ENCODE results near the gene SLC35A4. TPM values are rescaled to one million over a fixed set of nuclear protein-coding genes. Genes with fewer than 3 reads are reported as not detected.

SLC35A4 gene
- total RNA-seq, 1 experiment from 2014 or later = 14.2 TPM

DNA sequence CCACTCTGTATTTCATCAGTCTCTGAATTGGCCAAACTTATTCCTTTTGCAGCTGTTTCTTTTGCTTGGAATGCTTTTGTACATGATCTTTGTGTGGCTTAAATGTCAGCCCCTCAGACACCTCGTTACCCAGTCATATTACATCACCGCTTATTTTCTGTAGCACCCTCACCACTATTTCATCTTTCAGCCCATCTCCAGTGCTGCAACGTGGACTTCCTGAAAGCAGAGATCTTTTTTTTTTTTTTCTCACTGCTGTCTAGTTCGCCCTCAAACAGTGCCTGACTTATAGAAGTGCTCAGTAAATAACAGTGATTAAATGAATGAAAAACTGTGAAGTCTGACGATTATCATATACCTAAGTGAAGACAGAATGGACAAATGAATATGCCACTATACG, 8.2 kb upstream of the SLC35A4 start:
- in situ Hi-C loops (cut with HindIII; ENCODE audit: low pct_unique_long_range_greater_than_20kb, low sequenced_read_pairs) = no loop called here
- DNase-seq (ENCODE audit: low read depth, low spot score) = no peak

- in situ Hi-C loops (cut with HindIII; ENCODE audit: low pct_unique_long_range_greater_than_20kb, low sequenced_read_pairs) = no loop called here
Observed at GRCh38 chr5:140557136-140557805, 7.4 kb upstream of the SLC35A4 start, which contains the start of gene SRA1. Gene SRA1, minus strand, starts transcription at chr5:140557473. Its CDS starts 21 bp downstream, at chr5:140557452.

DNA sequence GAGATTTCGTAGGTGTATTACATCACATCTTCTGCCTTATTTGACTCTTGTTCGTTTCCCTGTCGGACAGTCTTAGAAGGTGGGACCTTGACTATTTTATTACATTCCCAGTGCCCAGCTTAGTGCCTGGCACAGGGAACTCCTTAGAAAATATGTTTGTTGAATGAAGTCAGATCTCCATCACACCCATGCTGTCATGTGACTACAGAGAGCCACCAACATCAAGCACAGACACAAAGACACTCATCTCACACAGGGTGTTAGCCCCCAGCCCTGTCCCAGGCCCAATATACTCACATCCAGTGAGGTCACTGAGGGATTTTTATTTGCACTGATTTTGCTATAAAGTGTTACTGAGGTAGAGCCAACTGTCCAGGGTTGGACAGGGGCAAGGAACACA, 6.7 kb upstream of the SLC35A4 start:
- in situ Hi-C loops (cut with HindIII; ENCODE audit: low pct_unique_long_range_greater_than_20kb, low sequenced_read_pairs) = no loop called here
- DNase-seq (ENCODE audit: low read depth, low spot score) = no peak

More at GRCh38 chr5:140557136-140557805, 7.4 kb upstream of the SLC35A4 start, which contains the start of gene SRA1:
- DNase-seq (ENCODE audit: low read depth, low spot score) = peak; percentile 88

DNA sequence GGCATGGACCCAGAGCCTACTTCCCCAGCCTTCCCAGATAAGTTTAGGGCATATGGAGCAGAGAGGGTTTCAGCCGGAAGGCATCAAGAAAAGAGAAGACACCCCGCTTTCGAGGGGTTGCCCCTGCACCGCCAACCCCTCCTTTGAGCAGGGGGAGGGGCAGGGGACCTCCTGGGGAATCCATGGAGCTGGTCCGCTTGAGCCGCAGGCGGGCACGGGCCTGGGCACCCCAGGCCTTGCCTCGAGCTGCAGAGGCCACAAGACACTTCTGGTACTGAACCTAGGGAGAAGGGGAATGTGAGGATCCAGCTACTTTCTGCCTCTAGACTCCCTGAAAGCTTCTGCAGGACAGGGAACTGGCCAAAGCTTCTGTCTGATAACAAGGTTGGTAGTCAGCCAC, 6.1 kb upstream of the SLC35A4 start:
- in situ Hi-C loops (cut with HindIII; ENCODE audit: low pct_unique_long_range_greater_than_20kb, low sequenced_read_pairs) = no loop called here
- no peak for DNase-seq (ENCODE audit: low read depth, low spot score)

DNA sequence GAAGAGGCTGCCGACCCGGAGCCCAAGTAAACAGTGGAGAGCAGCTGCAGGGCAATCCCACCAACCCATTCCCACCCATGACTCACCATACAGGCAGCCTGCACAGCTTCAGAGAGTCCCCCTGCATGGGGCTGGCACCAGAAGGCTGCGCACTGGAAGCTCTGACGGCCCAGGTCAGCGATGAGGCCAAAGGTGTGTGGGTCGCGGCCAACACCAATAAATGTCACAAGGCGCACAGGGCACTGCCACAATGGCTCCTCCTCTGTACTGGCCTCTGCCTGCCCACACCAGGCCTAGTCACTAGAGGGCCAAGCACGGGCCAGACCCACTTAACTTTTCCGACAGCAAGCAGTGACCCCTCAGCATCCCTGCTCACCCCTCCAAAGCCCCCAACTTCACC, 4.4 kb upstream of the SLC35A4 start:
- in situ Hi-C loops (cut with HindIII; ENCODE audit: low pct_unique_long_range_greater_than_20kb, low sequenced_read_pairs) = no loop called here
- no peak for DNase-seq (ENCODE audit: low read depth, low spot score)

GRCh38 chr5:140561753-140562523, 2.7 kb upstream of the SLC35A4 start:
- in situ Hi-C loops (cut with HindIII; ENCODE audit: low pct_unique_long_range_greater_than_20kb, low sequenced_read_pairs) = no loop called here
- DNase-seq (ENCODE audit: low read depth, low spot score) = no peak

DNA sequence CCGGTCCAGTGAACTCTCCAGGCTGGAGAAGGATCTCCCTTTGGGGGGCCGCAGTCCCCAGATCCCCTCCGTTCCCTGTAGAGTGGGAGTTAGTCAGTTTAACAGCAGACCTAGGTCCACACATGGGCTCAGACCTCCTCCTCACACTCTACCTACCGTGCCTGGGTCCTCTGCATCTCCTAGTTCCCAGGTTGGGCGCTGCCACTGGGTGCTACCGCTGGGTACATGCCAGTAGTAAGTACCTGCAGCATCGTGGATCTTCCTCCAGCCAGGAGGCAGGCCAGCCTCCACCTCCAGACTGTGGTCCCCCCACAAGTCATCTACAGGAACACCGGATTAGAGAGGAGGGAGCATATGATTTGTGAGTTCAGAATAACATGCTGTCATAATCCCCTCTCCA, 1.0 kb upstream of the SLC35A4 start:
- in situ Hi-C loops (cut with HindIII; ENCODE audit: low pct_unique_long_range_greater_than_20kb, low sequenced_read_pairs) = no loop called here

GRCh38 chr5:140565024-140565779, 574 bp downstream of the SLC35A4 start:
- in situ Hi-C loops (cut with HindIII; ENCODE audit: low pct_unique_long_range_greater_than_20kb, low sequenced_read_pairs) = no loop called here

More for the DNA sequence above, 1.0 kb upstream of the SLC35A4 start:
- no peak for DNase-seq (ENCODE audit: low read depth, low spot score)

GRCh38 chr5:140565780-140566095, 1.1 kb downstream of the SLC35A4 start:
- in situ Hi-C loops (cut with HindIII; ENCODE audit: low pct_unique_long_range_greater_than_20kb, low sequenced_read_pairs) = no loop called here
- DNase-seq (ENCODE audit: low read depth, low spot score) = no peak

More at GRCh38 chr5:140565024-140565779, 574 bp downstream of the SLC35A4 start:
- no peak for DNase-seq (ENCODE audit: low read depth, low spot score)

DNA sequence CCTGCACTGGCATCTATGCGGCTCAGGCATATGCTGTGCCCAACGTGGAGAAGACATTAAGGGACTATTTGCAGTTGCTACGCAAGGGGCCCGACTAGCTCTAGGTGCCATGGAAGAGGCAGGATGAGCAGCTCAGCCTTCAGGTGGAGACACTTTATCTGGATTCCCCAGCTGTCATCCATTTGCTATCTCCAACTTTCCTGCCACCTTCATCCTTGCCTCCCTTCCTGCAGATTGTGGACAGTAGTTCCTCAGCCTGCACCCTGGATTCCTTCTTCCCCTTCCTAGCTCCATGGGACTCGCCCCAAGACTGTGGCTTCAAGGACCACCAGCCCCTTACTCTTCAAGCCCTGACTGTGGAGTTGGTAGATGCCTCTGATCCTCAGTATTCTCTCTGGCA, 2.0 kb downstream of the SLC35A4 start:
- in situ Hi-C loops (cut with HindIII; ENCODE audit: low pct_unique_long_range_greater_than_20kb, low sequenced_read_pairs) = no loop called here

GRCh38 chr5:140567136-140567818, 2.6 kb downstream of the SLC35A4 start:
- in situ Hi-C loops (cut with HindIII; ENCODE audit: low pct_unique_long_range_greater_than_20kb, low sequenced_read_pairs) = no loop called here
- DNase-seq (ENCODE audit: low read depth, low spot score) = no peak

More for the DNA sequence above, 2.0 kb downstream of the SLC35A4 start:
- DNase-seq (ENCODE audit: low read depth, low spot score) = no peak

DNA sequence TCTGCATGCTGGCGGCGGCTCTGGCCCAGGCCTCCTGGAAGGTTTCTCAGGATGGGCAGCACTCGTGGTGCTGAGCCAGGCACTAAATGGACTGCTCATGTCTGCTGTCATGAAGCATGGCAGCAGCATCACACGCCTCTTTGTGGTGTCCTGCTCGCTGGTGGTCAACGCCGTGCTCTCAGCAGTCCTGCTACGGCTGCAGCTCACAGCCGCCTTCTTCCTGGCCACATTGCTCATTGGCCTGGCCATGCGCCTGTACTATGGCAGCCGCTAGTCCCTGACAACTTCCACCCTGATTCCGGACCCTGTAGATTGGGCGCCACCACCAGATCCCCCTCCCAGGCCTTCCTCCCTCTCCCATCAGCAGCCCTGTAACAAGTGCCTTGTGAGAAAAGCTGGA, 3.2 kb downstream of the SLC35A4 start:
- in situ Hi-C loops (cut with HindIII; ENCODE audit: low pct_unique_long_range_greater_than_20kb, low sequenced_read_pairs) = no loop called here
- DNase-seq (ENCODE audit: low read depth, low spot score) = no peak

DNA sequence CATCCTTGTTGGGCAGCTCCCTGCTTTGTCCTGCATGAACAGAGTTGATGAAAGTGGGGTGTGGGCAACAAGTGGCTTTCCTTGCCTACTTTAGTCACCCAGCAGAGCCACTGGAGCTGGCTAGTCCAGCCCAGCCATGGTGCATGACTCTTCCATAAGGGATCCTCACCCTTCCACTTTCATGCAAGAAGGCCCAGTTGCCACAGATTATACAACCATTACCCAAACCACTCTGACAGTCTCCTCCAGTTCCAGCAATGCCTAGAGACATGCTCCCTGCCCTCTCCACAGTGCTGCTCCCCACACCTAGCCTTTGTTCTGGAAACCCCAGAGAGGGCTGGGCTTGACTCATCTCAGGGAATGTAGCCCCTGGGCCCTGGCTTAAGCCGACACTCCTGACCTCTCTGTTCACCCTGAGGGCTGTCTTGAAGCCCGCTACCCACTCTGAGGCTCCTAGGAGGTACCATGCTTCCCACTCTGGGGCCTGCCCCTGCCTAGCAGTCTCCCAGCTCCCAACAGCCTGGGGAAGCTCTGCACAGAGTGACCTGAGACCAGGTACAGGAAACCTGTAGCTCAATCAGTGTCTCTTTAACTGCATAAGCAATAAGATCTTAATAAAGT, 3.9 kb downstream of the SLC35A4 start:
- in situ Hi-C loops (cut with HindIII; ENCODE audit: low pct_unique_long_range_greater_than_20kb, low sequenced_read_pairs) = no loop called here
- DNase-seq (ENCODE audit: low read depth, low spot score) = no peak

DNA sequence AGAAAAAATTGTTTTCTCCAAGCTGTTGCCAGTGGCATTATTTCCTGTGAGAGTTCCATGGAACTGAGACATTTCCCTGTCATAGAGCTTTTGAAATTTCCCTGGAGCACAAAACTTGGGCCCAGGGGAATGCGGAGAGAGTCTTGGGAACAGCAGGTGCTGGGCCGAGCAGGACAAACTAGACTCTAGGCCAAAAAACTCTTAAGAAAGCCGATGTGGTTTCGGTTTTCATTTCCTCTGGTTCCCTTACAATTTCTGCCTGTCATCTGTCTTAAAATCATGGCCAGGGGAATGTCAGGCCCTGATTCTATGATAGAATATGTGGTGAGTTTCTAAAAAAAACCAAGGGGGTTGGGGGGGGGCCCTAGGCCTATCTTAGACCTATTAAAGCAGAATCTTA, 4.6 kb downstream of the SLC35A4 start:
- no peak for DNase-seq (ENCODE audit: low read depth, low spot score)
- in situ Hi-C loops (cut with HindIII; ENCODE audit: low pct_unique_long_range_greater_than_20kb, low sequenced_read_pairs) = no loop called here

DNA sequence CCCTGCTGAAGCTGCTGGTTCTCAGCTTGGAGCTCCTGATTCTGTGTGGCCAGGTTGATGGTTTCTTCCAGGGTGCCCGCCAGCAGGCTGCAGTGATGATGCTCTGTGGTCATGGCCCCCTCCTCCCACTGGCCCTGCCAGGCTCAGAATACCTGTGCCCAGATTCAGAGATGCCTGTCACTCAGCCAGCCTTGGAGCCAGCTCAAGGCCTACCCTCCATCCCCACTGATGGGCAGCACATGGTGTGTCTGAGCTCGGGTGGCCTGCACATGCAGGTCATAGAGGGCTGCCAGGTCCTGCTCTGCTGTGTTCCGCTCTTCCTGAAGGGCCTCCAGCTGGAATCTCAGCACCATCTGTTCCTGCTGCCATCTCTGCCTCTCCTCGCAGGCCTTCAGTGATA, 5.4 kb downstream of the SLC35A4 start:
- no peak for DNase-seq (ENCODE audit: low read depth, low spot score)
- in situ Hi-C loops (cut with HindIII; ENCODE audit: low pct_unique_long_range_greater_than_20kb, low sequenced_read_pairs) = no loop called here

- DNase-seq (ENCODE audit: low read depth, low spot score) = no peak
- in situ Hi-C loops (cut with HindIII; ENCODE audit: low pct_unique_long_range_greater_than_20kb, low sequenced_read_pairs) = no loop called here
Observed at GRCh38 chr5:140570488-140570887, 5.9 kb downstream of the SLC35A4 start.

DNA sequence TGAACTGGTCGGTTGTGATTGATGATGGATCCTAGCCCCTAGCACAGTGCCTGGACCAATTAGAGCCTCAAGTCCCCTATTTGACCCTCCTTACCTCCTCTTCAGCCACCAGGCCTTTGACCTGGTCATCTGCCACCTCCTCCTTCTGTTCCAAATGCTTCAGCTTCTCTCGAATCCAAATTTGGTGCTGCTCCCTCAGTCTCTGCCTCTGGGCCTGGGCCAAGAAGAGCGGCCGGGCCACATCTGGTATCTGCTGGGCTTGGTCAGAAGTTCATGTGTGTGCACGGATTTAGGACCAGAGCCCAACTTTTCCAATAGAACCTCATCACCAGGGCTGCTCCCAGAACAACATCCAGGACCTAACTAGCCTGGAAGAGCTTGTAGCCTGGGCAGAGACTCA, 6.5 kb downstream of the SLC35A4 start:
- in situ Hi-C loops (cut with HindIII; ENCODE audit: low pct_unique_long_range_greater_than_20kb, low sequenced_read_pairs) = no loop called here
- no peak for DNase-seq (ENCODE audit: low read depth, low spot score)
